ENCODE data around the gene SLC1A4. TPM values are rescaled to one million over a fixed set of nuclear protein-coding genes. Genes with fewer than 3 reads are reported as not detected.

SLC1A4 gene
- total RNA-seq, 1 donor from 2014 or later = 19.5 TPM

DNA sequence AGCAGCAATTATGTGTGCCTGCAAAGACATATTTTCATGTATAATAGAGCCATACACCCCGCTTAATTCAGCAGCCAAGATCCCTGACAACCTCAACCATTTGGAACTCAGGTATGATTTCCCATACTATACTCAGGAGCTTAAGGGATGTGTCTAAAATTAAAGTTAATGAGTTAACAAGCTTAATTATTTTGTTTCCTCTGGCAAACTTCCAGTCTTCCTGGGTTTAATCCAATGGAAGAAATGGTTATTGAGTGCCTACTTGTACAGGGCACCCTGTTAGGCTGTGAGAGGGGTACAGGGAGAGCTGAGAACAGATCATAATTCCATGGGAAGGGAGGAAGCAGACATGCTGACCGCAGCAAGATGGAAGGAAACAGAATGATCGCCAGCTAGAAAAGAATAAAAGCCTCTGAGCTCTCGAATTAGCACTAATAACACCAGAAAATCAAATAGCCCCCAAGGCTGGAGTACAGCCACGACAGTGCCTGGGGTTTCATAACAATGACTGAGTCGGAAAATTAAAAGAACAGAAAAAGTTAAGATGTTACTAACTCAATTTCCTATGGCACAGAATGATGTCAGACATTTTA is 46.2 kb downstream of the SLC1A4 start:
- peaks cover 0 to 7% of the 10 kb centered on the region in 2 donors for H3K4me1 ChIP-seq
- intact Hi-C loops (cut with DNase I) = no loop called here
- no peaks in the 10 kb centered on the region for H3K36me3 ChIP-seq

DNA sequence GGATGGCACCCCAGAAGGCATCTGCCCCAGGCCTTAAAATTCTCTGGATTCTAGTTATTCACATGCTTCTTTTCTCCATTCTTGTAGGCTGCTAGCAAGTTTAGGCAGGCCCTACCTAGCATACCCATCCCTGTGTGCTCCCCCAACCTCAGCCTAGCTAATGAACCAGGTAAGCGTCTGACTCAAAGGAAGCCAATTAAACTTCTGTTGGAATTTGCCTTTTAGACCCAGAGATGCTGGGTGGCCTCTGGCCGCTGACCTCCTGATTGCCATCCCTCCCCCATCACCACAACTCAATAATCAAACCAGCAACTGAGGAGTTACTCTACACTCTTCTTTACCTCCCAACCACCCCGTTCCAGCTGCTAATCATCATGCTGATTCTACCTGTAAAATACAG is 48.0 kb downstream of the SLC1A4 start:
- DNase-seq (ENCODE audit: low spot score in 2 of 2) = no peak
- intact Hi-C loops (cut with DNase I) = no loop called here
- TF ChIP-seq, protein P1, sequence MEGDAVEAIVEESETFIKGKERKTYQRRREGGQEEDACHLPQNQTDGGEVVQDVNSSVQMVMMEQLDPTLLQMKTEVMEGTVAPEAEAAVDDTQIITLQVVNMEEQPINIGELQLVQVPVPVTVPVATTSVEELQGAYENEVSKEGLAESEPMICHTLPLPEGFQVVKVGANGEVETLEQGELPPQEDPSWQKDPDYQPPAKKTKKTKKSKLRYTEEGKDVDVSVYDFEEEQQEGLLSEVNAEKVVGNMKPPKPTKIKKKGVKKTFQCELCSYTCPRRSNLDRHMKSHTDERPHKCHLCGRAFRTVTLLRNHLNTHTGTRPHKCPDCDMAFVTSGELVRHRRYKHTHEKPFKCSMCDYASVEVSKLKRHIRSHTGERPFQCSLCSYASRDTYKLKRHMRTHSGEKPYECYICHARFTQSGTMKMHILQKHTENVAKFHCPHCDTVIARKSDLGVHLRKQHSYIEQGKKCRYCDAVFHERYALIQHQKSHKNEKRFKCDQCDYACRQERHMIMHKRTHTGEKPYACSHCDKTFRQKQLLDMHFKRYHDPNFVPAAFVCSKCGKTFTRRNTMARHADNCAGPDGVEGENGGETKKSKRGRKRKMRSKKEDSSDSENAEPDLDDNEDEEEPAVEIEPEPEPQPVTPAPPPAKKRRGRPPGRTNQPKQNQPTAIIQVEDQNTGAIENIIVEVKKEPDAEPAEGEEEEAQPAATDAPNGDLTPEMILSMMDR (IDR thresholded peaks at IDR 0.05) = no peak
- no peaks in the 10 kb centered on the region for H3K9me3 ChIP-seq
- peaks cover 0 to 3% of the 10 kb centered on the region in 2 donors for H3K4me1 ChIP-seq
- H3K4me3 ChIP-seq = no peak overlapping the region
- no peaks in the 10 kb centered on the region for H3K27me3 ChIP-seq
- H3K27ac ChIP-seq = no peak overlapping the region
- no peaks in the 10 kb centered on the region for H3K36me3 ChIP-seq

More for the DNA sequence above, 46.2 kb downstream of the SLC1A4 start:
- Histone ChIP-seq H3K27me3 (no peaks in the 10 kb centered on the region), H3K27ac (no peak overlapping the region), H3K4me3 (no peak overlapping the region), H3K9me3 (no peaks in the 10 kb centered on the region)
- TF ChIP-seq, protein P1 (IDR thresholded peaks at IDR 0.05) = no peak
- no peak for DNase-seq (ENCODE audit: low spot score in 2 of 2)

DNA sequence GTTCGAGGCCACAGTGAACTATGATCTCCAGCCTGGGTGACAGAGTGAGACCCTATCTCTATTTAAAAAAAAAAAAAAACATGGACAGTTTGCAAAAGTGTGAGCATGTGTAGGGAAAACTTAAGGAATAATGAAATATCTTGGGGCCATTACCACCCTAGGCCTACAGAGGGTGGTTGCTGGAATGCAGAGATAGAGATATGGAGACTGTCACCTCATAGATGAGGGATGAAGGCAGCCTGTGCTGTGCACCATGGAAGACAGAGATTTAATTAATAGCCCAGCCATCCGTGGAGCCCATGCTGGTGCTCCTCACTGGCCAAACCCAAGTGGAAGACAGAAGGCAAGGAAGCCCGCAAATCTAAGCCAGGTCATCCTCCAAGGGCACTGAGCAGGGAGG is 50.4 kb downstream of the SLC1A4 start:
- Histone ChIP-seq H3K27me3 (no peaks in the 10 kb centered on the region), H3K36me3 (no peaks in the 10 kb centered on the region), H3K27ac (no peak overlapping the region), H3K4me3 (no peak overlapping the region), H3K9me3 (no peaks in the 10 kb centered on the region), H3K4me1 (no peaks in the 10 kb centered on the region)
- no peak for DNase-seq (ENCODE audit: low spot score in 2 of 2)
- TF ChIP-seq, protein P1 (IDR thresholded peaks at IDR 0.05) = no peak
- intact Hi-C loops (cut with DNase I) = loop anchor here (1.0 to 5.0 kb wide), 3 partner anchors 47 to 533 kb away; no protein-coding TSS in a partner anchor

DNA sequence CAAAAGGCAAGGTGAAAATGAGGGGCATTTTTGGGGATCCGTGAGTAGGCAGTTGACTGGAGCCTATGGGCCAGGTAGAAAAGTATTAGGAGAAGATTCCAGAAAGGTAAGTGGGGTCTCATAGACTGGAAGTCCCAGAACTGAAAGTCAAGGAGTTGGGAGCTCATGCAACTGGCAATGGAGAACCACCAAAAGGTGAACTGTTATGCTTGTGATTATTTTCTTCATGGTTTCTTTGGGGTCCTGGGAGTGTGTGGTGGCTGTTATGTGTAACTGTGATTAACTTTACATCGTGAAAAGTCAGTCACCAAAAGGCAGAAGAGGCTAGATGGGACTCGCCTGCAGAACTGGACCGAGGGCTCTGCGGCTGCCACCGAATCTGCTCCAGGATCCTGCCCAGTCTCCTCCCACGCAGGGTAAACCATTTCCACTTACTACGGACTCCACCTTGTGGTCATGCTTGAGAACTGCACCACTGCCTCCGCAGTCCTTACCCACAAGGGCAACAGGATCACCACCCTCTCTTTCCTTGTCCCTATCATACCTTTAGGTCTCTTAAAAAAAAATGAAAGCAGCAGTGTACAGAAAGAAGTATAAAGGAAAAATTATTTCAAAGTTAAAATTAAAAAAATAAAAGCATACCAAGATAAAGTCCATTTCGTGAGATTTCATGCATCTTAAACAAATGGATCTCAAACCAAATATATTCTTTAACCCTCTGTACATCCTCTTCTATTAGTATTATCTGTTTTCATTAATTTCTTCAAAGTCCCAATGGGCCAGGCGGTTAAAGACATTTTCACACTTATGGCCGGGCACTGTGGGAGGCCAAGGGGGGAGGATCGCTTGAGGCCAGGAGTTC is 51.4 kb downstream of the SLC1A4 start:
- DNase-seq (ENCODE audit: low spot score in 2 of 2) = peak; percentile 56 to 93
- H3K27me3 ChIP-seq = no peaks in the 10 kb centered on the region
- H3K27ac ChIP-seq = no peak overlapping the region
- no peaks in the 10 kb centered on the region for H3K9me3 ChIP-seq
- H3K4me3 ChIP-seq = peak overlapping the region; percentile 32 to 33
- intact Hi-C loops (cut with DNase I) = loop anchor here (1.0 to 5.0 kb wide), 3 partner anchors 48 to 532 kb away; no protein-coding TSS in a partner anchor
- H3K4me1 ChIP-seq = no peaks in the 10 kb centered on the region
- H3K36me3 ChIP-seq = no peaks in the 10 kb centered on the region
- TF ChIP-seq, protein P1 (IDR thresholded peaks at IDR 0.05) = peak; percentile 91 to 97 (median 97)

DNA sequence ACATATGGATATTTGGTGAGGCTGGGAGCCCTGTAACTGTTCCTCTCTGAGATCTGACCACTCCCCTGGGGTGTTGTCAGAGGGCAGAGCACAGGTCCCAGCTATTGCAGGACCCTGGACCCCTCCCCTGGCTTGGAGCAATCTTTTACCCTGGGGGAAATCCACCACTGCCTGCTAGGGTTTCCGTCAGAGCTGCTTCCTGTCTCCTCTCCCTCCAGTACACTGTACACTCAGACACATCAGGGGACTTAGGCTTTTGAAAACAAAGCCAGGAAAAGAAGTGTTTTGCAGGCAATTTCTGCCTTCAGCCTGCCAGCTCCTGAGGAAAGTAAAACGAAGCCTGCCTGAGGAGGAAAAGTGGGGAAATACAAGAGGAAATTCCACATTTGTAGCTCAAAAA is 53.8 kb downstream of the SLC1A4 start:
- Histone ChIP-seq H3K4me3 (no peak overlapping the region), H3K27ac (no peak overlapping the region), H3K27me3 (no peaks in the 10 kb centered on the region), H3K9me3 (no peaks in the 10 kb centered on the region), H3K4me1 (no peaks in the 10 kb centered on the region), H3K36me3 (no peaks in the 10 kb centered on the region)
- DNase-seq (ENCODE audit: low spot score in 2 of 2) = no peak
- intact Hi-C loops (cut with DNase I) = loop anchor here (5.0 kb wide), 2 partner anchors 51 to 529 kb away; no protein-coding TSS in a partner anchor
- TF ChIP-seq, protein P1 (IDR thresholded peaks at IDR 0.05) = no peak
